GM12878 (cell line): Measurements from ENCODE around the gene SET. TPM values are rescaled to one million over a fixed set of nuclear protein-coding genes. Genes with fewer than 3 reads are reported as not detected.

Experiments used
- BHLHE40 ChIP-seq, 2 experiments: fragments of 450-650 bp in 1 of 2; IDR thresholded peaks; 2 replicates each; pipeline ENCODE4 v1.6.1; 2011 to 2017; ENCODE audit warnings: low read depth in 2 of 2, borderline replicate concordance in 1 of 2, improper control_type of control experiment in 1 of 2, low read length in 1 of 2, mild to moderate bottlenecking in 1 of 2
- EED ChIP-seq: sonication (generic); IDR thresholded peaks from 2 replicates; pipeline ENCODE4 v1.6.1; 2016; ENCODE audit warnings: antibody characterized with exemption, low read depth
- GATAD2B ChIP-seq: fragments of 450-650 bp; conservative IDR thresholded peaks from 2 replicates; pipeline ENCODE4 v1.6.1; 2017; ENCODE audit warnings: low read depth, mild to moderate bottlenecking, moderate library complexity
- JUNB ChIP-seq: IDR thresholded peaks from 2 replicates; pipeline ENCODE4 v1.6.1; 2016; ENCODE audit warnings: antibody characterized with exemption, mild to moderate bottlenecking
- MEF2A ChIP-seq: IDR thresholded peaks from 2 replicates; pipeline ENCODE4 v1.6.1; 2011; ENCODE audit warnings: low read depth, mild to moderate bottlenecking, low read length, moderate library complexity; ENCODE audit not compliant: insufficient read depth
- MLLT1 ChIP-seq: fragments of 450-650 bp; IDR thresholded peaks from 2 replicates; pipeline ENCODE4 v1.6.1; 2016; ENCODE audit warnings: mild to moderate bottlenecking
- STAT1 ChIP-seq: fragments of 450-650 bp; conservative IDR thresholded peaks from 2 replicates; pipeline ENCODE4 v1.6.1; 2014; ENCODE audit warnings: antibody characterized with exemption, mild to moderate bottlenecking
- TAF1 ChIP-seq: IDR thresholded peaks from 2 replicates; pipeline ENCODE4 v1.6.1; 2011; ENCODE audit warnings: mild to moderate bottlenecking, low read depth, low read length, borderline replicate concordance
- ZNF217 ChIP-seq: fragments of 450-650 bp; IDR thresholded peaks from 2 replicates; pipeline ENCODE4 v1.6.1; 2017; ENCODE audit warnings: antibody characterized with exemption, mild to moderate bottlenecking
- ZNF592 ChIP-seq: fragments of 450-650 bp; IDR thresholded peaks from 2 replicates; pipeline ENCODE4 v1.6.1; 2017; ENCODE audit warnings: mild to moderate bottlenecking, moderate library complexity
- polyA plus RNA-seq, 11 experiments: library from polyadenylated mRNA; depleted of rRNA in 4 of 11; unstranded in 6 of 11; stranded (reverse) in 5 of 11; fragments of >200 nt; fragmentation: Nextera tagmentation in 4 of 11; fragmentation: Illumina TruSeq in 1 of 11; extraction: Ambion mirVana in 4 of 11; extraction: Trizol in 1 of 11; gene quantifications; 1 replicate in 1 of 11; 2 replicates in 10 of 11; pipeline versions ENCODE4 v1.2.1 to v1.2.3, GENCODE V29; 2011 to 2016; ENCODE audit warnings: inconsistent platforms in 2 of 11, missing spikeins in 2 of 11, low read depth in 1 of 11
- total RNA-seq, 4 experiments: library from RNA; depleted of rRNA in 3 of 4; stranded (reverse); fragments of >200 nt in 3 of 4; fragmentation: Illumina TruSeq in 1 of 4; extraction: Trizol in 1 of 4; gene quantifications; 2 replicates each; pipeline versions ENCODE4 v1.2.1 to v1.2.3, GENCODE V29; 2013 to 2021

The SET gene
- total and polyA plus RNA-seq, 10 of the 15 experiments (the other 5 are each of a cell fraction or from before 2014, with no cell fraction given) = 284 to 706 (median 445) TPM

- TF ChIP-seq TAF1 (no peak), MEF2A (no peak), GATAD2B (no peak), BHLHE40 (IDR thresholded peaks at IDR 0.05; ENCODE audit: borderline replicate concordance in 1 of 2, low read depth in 2 of 2, low read length in 1 of 2) (no peak), ZNF592 (no peak), JUNB (no peak), MLLT1 (no peak), ZNF217 (no peak), EED (no peak), STAT1 (no peak)
These were observed 31.9 kb downstream of the SET start (continued) for GRCh38 chr9:128720841-128721486.
